Measurements from ENCODE around the gene ATP6V1A.
A peak's percentile ranks its signal among the peaks of the same experiment; 100 is the strongest.
"Not testable (repeated sequence)": the region's sequence is repeated elsewhere in the genome, so short reads cannot be mapped to it uniquely, and the experiment has no call there.

Gene ATP6V1A

GRCh38 chr3:113847247-113847646 is 100.4 kb downstream of the ATP6V1A start:
- Histone ChIP-seq H3K4me3 (ENCODE audit: low read length) (no peak overlapping the region), H3K4me2 (ENCODE audit: low read length) (no peak overlapping the region), H3K4ac (ENCODE audit: low read depth, low read length) (no peak overlapping the region), H2BK120ac (ENCODE audit: low read depth, low read length) (no peak overlapping the region), H3K4me1 (ENCODE audit: control insufficient read depth, low read depth, low read length) (no peaks in the 10 kb centered on the region), H3K36me3 (ENCODE audit: control insufficient read depth, insufficient read depth, low read length) (no peaks in the 10 kb centered on the region), H3K79me2 (ENCODE audit: control insufficient read depth, insufficient read depth, low read length) (no peaks in the 10 kb centered on the region), H3K18ac (ENCODE audit: low read length) (no peak overlapping the region), H3K27ac (ENCODE audit: low read depth, low read length) (no peak overlapping the region), H3K27me3 (ENCODE audit: insufficient read depth, low read length, poor library complexity) (no peaks in the 10 kb centered on the region), H4K8ac (ENCODE audit: low read depth, low read length) (no peak overlapping the region), H3K79me1 (ENCODE audit: low read length) (no peaks in the 10 kb centered on the region), H3K23ac (ENCODE audit: low read length) (no peak overlapping the region), H3K56ac (ENCODE audit: low read length) (no peak overlapping the region), H2AK5ac (ENCODE audit: low read length) (no peak overlapping the region), H4K5ac (ENCODE audit: low read length) (no peak overlapping the region), H3K9ac (ENCODE audit: low read length) (no peak overlapping the region), H2BK5ac (ENCODE audit: low read length) (no peak overlapping the region), H2BK15ac (replicated peaks; ENCODE audit: low read depth) (no peak overlapping the region)
- DNase-seq: no peak

- Histone ChIP-seq H3K9ac (ENCODE audit: low read length) (no peak overlapping the region), H3K79me2 (ENCODE audit: control insufficient read depth, insufficient read depth, low read length) (no peaks in the 10 kb centered on the region), H3K4ac (ENCODE audit: low read depth, low read length) (no peak overlapping the region), H3K56ac (ENCODE audit: low read length) (no peak overlapping the region), H2AK5ac (ENCODE audit: low read length) (no peak overlapping the region), H4K8ac (ENCODE audit: low read depth, low read length) (no peak overlapping the region), H3K4me2 (ENCODE audit: low read length) (no peak overlapping the region), H3K4me1 (ENCODE audit: control insufficient read depth, low read depth, low read length) (no peaks in the 10 kb centered on the region), H3K23ac (ENCODE audit: low read length) (no peak overlapping the region), H2BK5ac (ENCODE audit: low read length) (no peak overlapping the region), H3K27ac (ENCODE audit: low read depth, low read length) (no peak overlapping the region), H2BK120ac (ENCODE audit: low read depth, low read length) (no peak overlapping the region), H3K27me3 (ENCODE audit: insufficient read depth, low read length, poor library complexity) (no peaks in the 10 kb centered on the region), H4K5ac (ENCODE audit: low read length) (no peak overlapping the region), H3K36me3 (ENCODE audit: control insufficient read depth, insufficient read depth, low read length) (no peaks in the 10 kb centered on the region), H3K4me3 (ENCODE audit: low read length) (no peak overlapping the region), H3K79me1 (ENCODE audit: low read length) (no peaks in the 10 kb centered on the region), H2BK15ac (replicated peaks; ENCODE audit: low read depth) (no peak overlapping the region), H3K18ac (ENCODE audit: low read length) (no peak overlapping the region)
- no CpG with 5 or more reads among the region's 2 CpGs for WGBS (ENCODE audit: extremely low coverage, insufficient coverage, low lambda C conversion rate)
- DNase-seq: no peak
Observed at GRCh38 chr3:113847664-113848461, 101.0 kb downstream of the ATP6V1A start.

- H2AK5ac ChIP-seq (ENCODE audit: low read length); H2BK15ac ChIP-seq (replicated peaks; ENCODE audit: low read depth); H4K5ac ChIP-seq (ENCODE audit: low read length); H3K23ac ChIP-seq (ENCODE audit: low read length); H2BK5ac ChIP-seq (ENCODE audit: low read length); H3K9ac ChIP-seq (ENCODE audit: low read length); H3K4me1 ChIP-seq (ENCODE audit: control insufficient read depth, low read depth, low read length); H3K18ac ChIP-seq (ENCODE audit: low read length); H2BK120ac ChIP-seq (ENCODE audit: low read depth, low read length); H3K4ac ChIP-seq (ENCODE audit: low read depth, low read length); H3K4me3 ChIP-seq (ENCODE audit: low read length); H3K56ac ChIP-seq (ENCODE audit: low read length); DNase-seq; H3K27me3 ChIP-seq (ENCODE audit: insufficient read depth, low read length, poor library complexity); H3K79me1 ChIP-seq (ENCODE audit: low read length); H3K79me2 ChIP-seq (ENCODE audit: control insufficient read depth, insufficient read depth, low read length); H4K8ac ChIP-seq (ENCODE audit: low read depth, low read length); H3K36me3 ChIP-seq (ENCODE audit: control insufficient read depth, insufficient read depth, low read length); H3K27ac ChIP-seq (ENCODE audit: low read depth, low read length); H3K4me2 ChIP-seq (ENCODE audit: low read length): not testable (repeated sequence)
- no CpG with 5 or more reads among the region's 3 CpGs for WGBS (ENCODE audit: extremely low coverage, insufficient coverage, low lambda C conversion rate)
Observed at GRCh38 chr3:113849071-113849470, 102.2 kb downstream of the ATP6V1A start.

- H2AK5ac ChIP-seq (ENCODE audit: low read length); H3K4ac ChIP-seq (ENCODE audit: low read depth, low read length): not testable (repeated sequence)
Observed at GRCh38 chr3:113849841-113850240, 103.0 kb downstream of the ATP6V1A start.

GRCh38 chr3:113850391-113850790 is 103.6 kb downstream of the ATP6V1A start:
- H2BK15ac ChIP-seq (replicated peaks; ENCODE audit: low read depth); H3K56ac ChIP-seq (ENCODE audit: low read length); DNase-seq; H3K27me3 ChIP-seq (ENCODE audit: insufficient read depth, low read length, poor library complexity); H3K9ac ChIP-seq (ENCODE audit: low read length); H3K36me3 ChIP-seq (ENCODE audit: control insufficient read depth, insufficient read depth, low read length); H3K18ac ChIP-seq (ENCODE audit: low read length); H3K23ac ChIP-seq (ENCODE audit: low read length); H3K4ac ChIP-seq (ENCODE audit: low read depth, low read length); H3K4me1 ChIP-seq (ENCODE audit: control insufficient read depth, low read depth, low read length); H2BK5ac ChIP-seq (ENCODE audit: low read length); H4K8ac ChIP-seq (ENCODE audit: low read depth, low read length); H3K27ac ChIP-seq (ENCODE audit: low read depth, low read length); H4K5ac ChIP-seq (ENCODE audit: low read length); H3K79me2 ChIP-seq (ENCODE audit: control insufficient read depth, insufficient read depth, low read length); H2BK120ac ChIP-seq (ENCODE audit: low read depth, low read length); H2AK5ac ChIP-seq (ENCODE audit: low read length); H3K4me2 ChIP-seq (ENCODE audit: low read length); H3K79me1 ChIP-seq (ENCODE audit: low read length); H3K4me3 ChIP-seq (ENCODE audit: low read length): not testable (repeated sequence)
- WGBS (ENCODE audit: extremely low coverage, insufficient coverage, low lambda C conversion rate): no CpG with 5 or more reads among the region's 9 CpGs

More at GRCh38 chr3:113849841-113850240, 103.0 kb downstream of the ATP6V1A start:
- H2BK120ac ChIP-seq (ENCODE audit: low read depth, low read length); H2BK5ac ChIP-seq (ENCODE audit: low read length); DNase-seq; H3K18ac ChIP-seq (ENCODE audit: low read length); H3K4me1 ChIP-seq (ENCODE audit: control insufficient read depth, low read depth, low read length); H4K5ac ChIP-seq (ENCODE audit: low read length); H3K79me2 ChIP-seq (ENCODE audit: control insufficient read depth, insufficient read depth, low read length); H3K23ac ChIP-seq (ENCODE audit: low read length); H3K56ac ChIP-seq (ENCODE audit: low read length); H3K4me2 ChIP-seq (ENCODE audit: low read length); H3K79me1 ChIP-seq (ENCODE audit: low read length); H4K8ac ChIP-seq (ENCODE audit: low read depth, low read length); H3K4me3 ChIP-seq (ENCODE audit: low read length); H3K9ac ChIP-seq (ENCODE audit: low read length); H2BK15ac ChIP-seq (replicated peaks; ENCODE audit: low read depth); H3K36me3 ChIP-seq (ENCODE audit: control insufficient read depth, insufficient read depth, low read length); H3K27me3 ChIP-seq (ENCODE audit: insufficient read depth, low read length, poor library complexity); H3K27ac ChIP-seq (ENCODE audit: low read depth, low read length): not testable (repeated sequence)
- no CpG with 5 or more reads among the region's 22 CpGs for WGBS (ENCODE audit: extremely low coverage, insufficient coverage, low lambda C conversion rate)

GRCh38 chr3:113852506-113852905 is 105.7 kb downstream of the ATP6V1A start:
- peak; percentile 11 for DNase-seq

More at GRCh38 chr3:113852506-113852905, 105.7 kb downstream of the ATP6V1A start:
- H3K4me1 ChIP-seq (ENCODE audit: control insufficient read depth, low read depth, low read length): no peaks in the 10 kb centered on the region
- no peak overlapping the region for H3K56ac ChIP-seq (ENCODE audit: low read length)
- no peak overlapping the region for H2BK15ac ChIP-seq (replicated peaks; ENCODE audit: low read depth)
- H4K5ac ChIP-seq (ENCODE audit: low read length): no peak overlapping the region
- H3K4me2 ChIP-seq (ENCODE audit: low read length): no peak overlapping the region
- H3K4ac ChIP-seq (ENCODE audit: low read depth, low read length): no peak overlapping the region
- no peaks in the 10 kb centered on the region for H3K36me3 ChIP-seq (ENCODE audit: control insufficient read depth, insufficient read depth, low read length)
- H2BK5ac ChIP-seq (ENCODE audit: low read length): no peak overlapping the region
- H3K79me1 ChIP-seq (ENCODE audit: low read length): no peaks in the 10 kb centered on the region
- WGBS (ENCODE audit: extremely low coverage, insufficient coverage, low lambda C conversion rate): no CpG with 5 or more reads among the region's 3 CpGs
- no peak overlapping the region for H2BK120ac ChIP-seq (ENCODE audit: low read depth, low read length)
- no peak overlapping the region for H3K9ac ChIP-seq (ENCODE audit: low read length)
- H3K27me3 ChIP-seq (ENCODE audit: insufficient read depth, low read length, poor library complexity): no peaks in the 10 kb centered on the region
- H3K27ac ChIP-seq (ENCODE audit: low read depth, low read length): no peak overlapping the region
- no peak overlapping the region for H2AK5ac ChIP-seq (ENCODE audit: low read length)
- H3K18ac ChIP-seq (ENCODE audit: low read length): no peak overlapping the region
- no peak overlapping the region for H3K4me3 ChIP-seq (ENCODE audit: low read length)
- H3K23ac ChIP-seq (ENCODE audit: low read length): no peak overlapping the region
- no peak overlapping the region for H4K8ac ChIP-seq (ENCODE audit: low read depth, low read length)
- no peaks in the 10 kb centered on the region for H3K79me2 ChIP-seq (ENCODE audit: control insufficient read depth, insufficient read depth, low read length)

Data from mesendoderm (in vitro differentiated cells).